ENCODE data around the gene DAP3.
A peak's percentile ranks its signal among the peaks of the same experiment; 100 is the strongest.
"Not testable (repeated sequence)": the region's sequence is repeated elsewhere in the genome, so short reads cannot be mapped to it uniquely, and the experiment has no call there.

The DAP3 gene

GRCh38 chr1:155760751-155761475 is 72.0 kb downstream of the DAP3 start:
- no peak overlapping the region for H3K4me3 ChIP-seq (ENCODE audit: low read length)
- DNase-seq (ENCODE audit: low read depth): no peak
- TF ChIP-seq CTCF (conservative IDR thresholded peaks at IDR 0.05; ENCODE audit: low read depth, low read length): no peak

- DNase-seq (ENCODE audit: low read depth): no peak
- TF ChIP-seq CTCF (conservative IDR thresholded peaks at IDR 0.05; ENCODE audit: low read depth, low read length): no peak
Measured at GRCh38 chr1:155761736-155762405, 73.0 kb downstream of the DAP3 start.

GRCh38 chr1:155763090-155763815 is 74.4 kb downstream of the DAP3 start:
- not testable (repeated sequence) for H3K4me3 ChIP-seq (ENCODE audit: low read length)
- DNase-seq (ENCODE audit: low read depth): peak; percentile 35

More at GRCh38 chr1:155761736-155762405, 73.0 kb downstream of the DAP3 start:
- no peak overlapping the region for H3K4me3 ChIP-seq (ENCODE audit: low read length)

GRCh38 chr1:155763989-155764388 is 75.1 kb downstream of the DAP3 start:
- H3K4me3 ChIP-seq (ENCODE audit: low read length); DNase-seq (ENCODE audit: low read depth): not testable (repeated sequence)

- not testable (repeated sequence) for DNase-seq (ENCODE audit: low read depth); H3K4me3 ChIP-seq (ENCODE audit: low read length)
Measured at GRCh38 chr1:155767399-155767989, 78.6 kb downstream of the DAP3 start.

GRCh38 chr1:155769257-155769656 is 80.4 kb downstream of the DAP3 start:
- TF ChIP-seq CTCF (conservative IDR thresholded peaks at IDR 0.05; ENCODE audit: low read depth, low read length): no peak
- H3K4me3 ChIP-seq (ENCODE audit: low read length): no peak overlapping the region
- no peak for DNase-seq (ENCODE audit: low read depth)

- no peak for TF ChIP-seq CTCF (conservative IDR thresholded peaks at IDR 0.05; ENCODE audit: low read depth, low read length)
- no peak overlapping the region for H3K4me3 ChIP-seq (ENCODE audit: low read length)
- DNase-seq (ENCODE audit: low read depth): no peak
Measured at GRCh38 chr1:155773221-155773620, 84.3 kb downstream of the DAP3 start.

- no peak for TF ChIP-seq CTCF (conservative IDR thresholded peaks at IDR 0.05; ENCODE audit: low read depth, low read length)
- no peak overlapping the region for H3K4me3 ChIP-seq (ENCODE audit: low read length)
- DNase-seq (ENCODE audit: low read depth): no peak
Measured at GRCh38 chr1:155776414-155776813, 87.5 kb downstream of the DAP3 start.

Measured in retinal pigment epithelial cell (primary cell).